HL-60 (cell line): ENCODE measurements around the gene MSI2.

Experiments used
- GABPA ChIP-seq: IDR thresholded peaks from 2 replicates; pipeline ENCODE4 v1.6.1; 2012; ENCODE audit warnings: low read depth
- POLR2AphosphoS5 ChIP-seq: IDR thresholded peaks from 2 replicates; pipeline ENCODE4 v1.6.1; 2012; ENCODE audit warnings: low read depth
- TF ChIP-seq, protein P1 (sequence below): IDR thresholded peaks from one replicate; pipeline ENCODE4 v1.5.1; 2011; ENCODE audit warnings: low read length, control low read depth, inconsistent platforms; ENCODE audit not compliant: insufficient read depth

DNA sequence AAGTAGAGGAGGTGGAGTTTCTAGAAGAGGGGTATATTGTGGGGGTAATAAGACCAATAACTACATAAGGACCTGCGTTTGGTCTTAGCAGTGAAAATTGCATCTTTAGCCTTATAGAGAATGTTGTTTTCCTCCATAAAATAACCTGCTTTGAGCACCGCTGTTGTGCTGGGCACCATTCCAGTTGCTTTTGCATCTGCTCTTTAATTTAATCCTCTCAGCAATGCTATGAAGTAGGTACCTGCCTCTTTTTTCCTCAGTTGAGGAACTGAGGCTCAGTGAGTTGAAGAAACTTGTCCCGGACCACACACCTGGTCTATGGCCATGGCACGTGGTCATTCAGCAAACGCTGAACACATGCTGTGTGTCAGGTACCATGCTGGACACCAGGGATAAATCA lies 238.1 kb downstream of the MSI2 start:
- TF ChIP-seq, protein P1, sequence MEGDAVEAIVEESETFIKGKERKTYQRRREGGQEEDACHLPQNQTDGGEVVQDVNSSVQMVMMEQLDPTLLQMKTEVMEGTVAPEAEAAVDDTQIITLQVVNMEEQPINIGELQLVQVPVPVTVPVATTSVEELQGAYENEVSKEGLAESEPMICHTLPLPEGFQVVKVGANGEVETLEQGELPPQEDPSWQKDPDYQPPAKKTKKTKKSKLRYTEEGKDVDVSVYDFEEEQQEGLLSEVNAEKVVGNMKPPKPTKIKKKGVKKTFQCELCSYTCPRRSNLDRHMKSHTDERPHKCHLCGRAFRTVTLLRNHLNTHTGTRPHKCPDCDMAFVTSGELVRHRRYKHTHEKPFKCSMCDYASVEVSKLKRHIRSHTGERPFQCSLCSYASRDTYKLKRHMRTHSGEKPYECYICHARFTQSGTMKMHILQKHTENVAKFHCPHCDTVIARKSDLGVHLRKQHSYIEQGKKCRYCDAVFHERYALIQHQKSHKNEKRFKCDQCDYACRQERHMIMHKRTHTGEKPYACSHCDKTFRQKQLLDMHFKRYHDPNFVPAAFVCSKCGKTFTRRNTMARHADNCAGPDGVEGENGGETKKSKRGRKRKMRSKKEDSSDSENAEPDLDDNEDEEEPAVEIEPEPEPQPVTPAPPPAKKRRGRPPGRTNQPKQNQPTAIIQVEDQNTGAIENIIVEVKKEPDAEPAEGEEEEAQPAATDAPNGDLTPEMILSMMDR = no peak
- TF ChIP-seq GABPA (no peak), POLR2AphosphoS5 (no peak)
